Loucy (cell line): Measurements from ENCODE around the gene DPF1.

ENCODE experiments used
- EZH2phosphoT487 ChIP-seq: fragments of 200-600 bp; IDR thresholded peaks from 2 replicates; pipeline ENCODE4 v1.6.1; 2018; ENCODE audit warnings: antibody characterized with exemption, mild to moderate bottlenecking, moderate library complexity, borderline replicate concordance
- TF ChIP-seq, protein P1 (sequence below): fragments of 200-600 bp; sonication (generic); conservative IDR thresholded peaks from 2 replicates; pipeline ENCODE4 v1.5.1; 2014; ENCODE audit warnings: mild to moderate bottlenecking, antibody characterized with exemption, low read length

DNA sequence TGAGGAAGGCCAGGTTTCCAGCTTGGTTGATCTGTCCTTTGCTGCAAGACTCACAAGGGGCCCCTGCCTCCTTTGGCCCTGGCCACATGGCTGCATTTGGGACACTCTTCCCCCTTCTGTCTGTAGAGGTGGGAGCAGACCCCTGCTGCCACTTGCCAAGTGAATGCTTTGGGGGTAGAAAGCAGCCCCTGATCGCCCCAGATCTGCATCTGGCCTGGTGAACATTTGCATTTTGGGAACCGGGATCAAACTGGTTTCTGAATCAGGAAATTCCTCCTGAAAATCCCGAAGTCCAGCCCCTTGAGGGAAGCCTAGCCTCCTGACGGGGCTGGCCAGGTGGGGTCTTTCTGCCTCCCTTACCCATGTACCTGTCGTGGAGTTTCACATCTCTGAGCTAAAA lies 14.9 kb downstream of the DPF1 start:
- TF ChIP-seq, protein P1, sequence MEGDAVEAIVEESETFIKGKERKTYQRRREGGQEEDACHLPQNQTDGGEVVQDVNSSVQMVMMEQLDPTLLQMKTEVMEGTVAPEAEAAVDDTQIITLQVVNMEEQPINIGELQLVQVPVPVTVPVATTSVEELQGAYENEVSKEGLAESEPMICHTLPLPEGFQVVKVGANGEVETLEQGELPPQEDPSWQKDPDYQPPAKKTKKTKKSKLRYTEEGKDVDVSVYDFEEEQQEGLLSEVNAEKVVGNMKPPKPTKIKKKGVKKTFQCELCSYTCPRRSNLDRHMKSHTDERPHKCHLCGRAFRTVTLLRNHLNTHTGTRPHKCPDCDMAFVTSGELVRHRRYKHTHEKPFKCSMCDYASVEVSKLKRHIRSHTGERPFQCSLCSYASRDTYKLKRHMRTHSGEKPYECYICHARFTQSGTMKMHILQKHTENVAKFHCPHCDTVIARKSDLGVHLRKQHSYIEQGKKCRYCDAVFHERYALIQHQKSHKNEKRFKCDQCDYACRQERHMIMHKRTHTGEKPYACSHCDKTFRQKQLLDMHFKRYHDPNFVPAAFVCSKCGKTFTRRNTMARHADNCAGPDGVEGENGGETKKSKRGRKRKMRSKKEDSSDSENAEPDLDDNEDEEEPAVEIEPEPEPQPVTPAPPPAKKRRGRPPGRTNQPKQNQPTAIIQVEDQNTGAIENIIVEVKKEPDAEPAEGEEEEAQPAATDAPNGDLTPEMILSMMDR: no peak
- no peak for TF ChIP-seq EZH2phosphoT487
